Heart left ventricle (tissue), 16 donors: ENCODE results near the gene HELZ2. TPM values are rescaled to one million over a fixed set of nuclear protein-coding genes. Genes with fewer than 3 reads are reported as not detected.
A peak's percentile ranks its signal among the peaks of the same experiment; 100 is the strongest.

Source experiments
- ATAC-seq, 4 donors: fragments of 200-7000 bp; cut with Tn5 transposase; one replicate each; pipeline ENCODE4 v1.9.1; 2020 to 2022; ENCODE audit warnings: moderate library complexity in 4 of 4, mild to moderate bottlenecking in 3 of 4, moderate number of reproducible peaks in 1 of 4
- DNase-seq, 5 donors: peaks; one replicate each; pipeline ENCODE4 v3.0.0-alpha.2; 2020
- H3K27ac ChIP-seq, 12 donors: fragments of 200-600 bp; sonication (generic) in 4 of 12; one replicate each; pipeline versions ENCODE4 v1.5.0 to v1.8.0; 2016 to 2022; ENCODE audit warnings: mild to moderate bottlenecking in 2 of 12
- H3K27me3 ChIP-seq, 9 donors: fragments of 200-600 bp; sonication (generic) in 2 of 9; one replicate each; pipeline versions ENCODE4 v1.5.1 to v1.8.0; 2016 to 2022; ENCODE audit warnings: mild to moderate bottlenecking in 3 of 9
- H3K36me3 ChIP-seq, 9 donors: fragments of 200-600 bp; sonication (generic) in 2 of 9; one replicate each; pipeline versions ENCODE4 v1.5.0 to v1.8.0; 2018 to 2022; ENCODE audit warnings: mild to moderate bottlenecking in 2 of 9
- H3K4me1 ChIP-seq, 12 donors: fragments of 200-600 bp; sonication (generic) in 4 of 12; one replicate each; pipeline versions ENCODE4 v1.5.0 to v1.8.0; 2016 to 2022; ENCODE audit warnings: mild to moderate bottlenecking in 3 of 12
- H3K4me3 ChIP-seq, 12 donors: fragments of 200-600 bp; sonication (generic) in 4 of 12; one replicate each; pipeline versions ENCODE4 v1.5.0 to v1.8.0; 2017 to 2022; ENCODE audit warnings: mild to moderate bottlenecking in 9 of 12, moderate library complexity in 4 of 12
- H3K9me3 ChIP-seq, 12 donors: fragments of 200-600 bp; sonication (generic) in 4 of 12; one replicate each; pipeline versions ENCODE4 v1.5.0 to v1.8.0; 2016 to 2022; ENCODE audit warnings: mild to moderate bottlenecking in 1 of 12
- CTCF ChIP-seq, 12 donors: fragments of 200-600 bp; sonication (generic) in 4 of 12; IDR thresholded peaks; one replicate each; pipeline versions ENCODE4 v1.5.0 to v1.8.0; 2018 to 2022; ENCODE audit warnings: antibody characterized with exemption in 12 of 12, mild to moderate bottlenecking in 5 of 12
- POLR2A ChIP-seq, 2 donors: fragments of 450-650 bp; IDR thresholded peaks; one replicate each; pipeline ENCODE4 v1.6.1; 2017; ENCODE audit warnings: antibody characterized with exemption in 2 of 2, mild to moderate bottlenecking in 2 of 2, moderate library complexity in 2 of 2
- WGBS, 4 donors: extraction: QIAGEN DNeasy Blood & Tissue Kit in 2 of 4; methylation state at CpG; one replicate each; pipeline versions ENCODE4 v1.1.5 to v1.1.7; 2013 to 2018; 5-methylcytosine and 5-hydroxymethylcytosine counted together
- intact Hi-C, 10 donors: fragments of 100-400 bp; cut with DNase I; formaldehyde crosslinking; loops; one replicate each; pipeline versions ENCODE4 v1.11.1 to v1.14.2; 2022
- polyA plus RNA-seq, 2 donors: library from polyadenylated mRNA; stranded (reverse); fragments of 200-250 nt; gene quantifications; one replicate each; pipeline ENCODE4 v1.2.3, GENCODE V29; 2013
- total RNA-seq, 9 donors: library from RNA; depleted of rRNA in 2 of 9; stranded (reverse); fragments of >200 nt in 2 of 9; fragmentation: NEBNext Ultra II Directional in 3 of 9; extraction: Animal tissue kit (Norgen Biotek cat#: 25700) in 3 of 9; gene quantifications; one replicate each; pipeline versions ENCODE4 v1.1.0 to v1.2.4, GENCODE V29; 2016 to 2023
- donor health status: ischemic (EF 13 %, LVEDD 7.1; RV severe dilation, severe dysfunction).
- donor health status: healthy with polysubstance abuse.
- donor health status: DM: no; HTN: yes; CAD: no.
- donor health status: DM: no; HTN: no; CAD: no.
- donor health status: ischemic (EF 25% LVEDD 6.9; RV normal size, moderate dysfunction).
- donor health status: ischemic (EF 25% LVEDD 5.7; RV mildly dilated, moderate dysfunction).
- donor health status: healthy.
- donor health status: DM: yes; HTN: yes; CAD: no.
- donor health status: ischemic (EF 35%, LVEDD 5.7; RV mildly dilated, moderate dysfunction).
- donor health status: nonischemic (EF 11% LVEDD 7.7; RV severe dilation, severe dysfunction).
- donor health status: DM: yes; HTN: yes; CAD: no.
- donor health status: PGD.
- donor health status: ischemic (EF 29% LVEDD 5.4; RV normal size, mild dysfunction).
- donor health status: nonischemic (EF 23%, LVEDD 6.1; RV moderate dilation, normal function).

HELZ2 gene
- total and polyA plus RNA-seq, 11 donors: 7.2 to 34.6 (median 20.2) TPM

- Histone ChIP-seq H3K4me1 (peaks cover 0 to 28% (median 13%) of the 10 kb centered on the region in 12 donors), H3K9me3 (no peaks in the 10 kb centered on the region), H3K36me3 (no peaks in the 10 kb centered on the region), H3K27ac (no peak overlapping the region), H3K4me3 (no peak overlapping the region), H3K27me3 (peaks cover 0 to 32% (median 2%) of the 10 kb centered on the region in 9 donors)
- ATAC-seq (no peak), DNase-seq (no peak)
- TF ChIP-seq CTCF (IDR thresholded peaks at IDR 0.05): no peak
- intact Hi-C loops: loop anchor here in 9 of 10 donors (1.0 to 10.0 kb wide), 15 partner anchors 38 to 586 kb away; partner anchors contain the start of genes ABHD16B (in 3 of the 9), TPD52L2 (in 3 of the 9) and STMN3 (in 1 of the 9)
- 78 to 90% (median 87%) methylated on average over 2 to 12 of the region's 12 CpGs for WGBS, 4 donors
Observed at GRCh38 chr20:63539092-63539430, 35.0 kb downstream of the HELZ2 start.

- TF ChIP-seq CTCF (IDR thresholded peaks at IDR 0.05) (peak in 6 of 12 donors; percentile 13 to 52 (median 18)), POLR2A (IDR thresholded peaks at IDR 0.05) (no peak)
- intact Hi-C loops: loop anchor here in 9 of 10 donors (1.0 to 10.0 kb wide), 16 partner anchors 39 to 586 kb away; partner anchors contain the start of genes ABHD16B (in 3 of the 9), TPD52L2 (in 3 of the 9) and STMN3 (in 1 of the 9)
- 49 to 58% (median 52%) methylated on average over 18 to 27 of the region's 27 CpGs for WGBS, 4 donors
- peak overlapping the region in 10 of 12 donors; percentile 15 to 51 (median 38) for H3K4me3 ChIP-seq
- H3K27ac ChIP-seq: peak overlapping the region in 6 of 12 donors; percentile 12 to 91 (median 38)
- H3K9me3 ChIP-seq: no peaks in the 10 kb centered on the region
- no peaks in the 10 kb centered on the region for H3K36me3 ChIP-seq
- H3K4me1 ChIP-seq: peaks cover 0 to 28% (median 13%) of the 10 kb centered on the region in 12 donors
- H3K27me3 ChIP-seq: peaks cover 0 to 38% (median 2%) of the 10 kb centered on the region in 9 donors
- DNase-seq: peak in 2 of 5 donors; percentile 53 to 58
- ATAC-seq: peak in 3 of 4 donors; percentile 6 to 52 (median 41)
Observed at GRCh38 chr20:63538204-63539091, 35.6 kb downstream of the HELZ2 start.

- ATAC-seq (peak; percentile 84 to 90 (median 87)), DNase-seq (peak; percentile 80 to 95 (median 87))
- Histone ChIP-seq H3K4me3 (peak overlapping the region in 10 of 12 donors; percentile 15 to 51 (median 38)), H3K4me1 (peaks cover 0 to 28% (median 13%) of the 10 kb centered on the region in 12 donors), H3K36me3 (no peaks in the 10 kb centered on the region), H3K27ac (peak overlapping the region in 7 of 12 donors; percentile 12 to 91 (median 39)), H3K27me3 (peaks cover 0 to 41% (median 2%) of the 10 kb centered on the region in 9 donors), H3K9me3 (no peaks in the 10 kb centered on the region)
- intact Hi-C loops: loop anchor here (1.0 to 10.0 kb wide), 15 partner anchors 40 to 587 kb away; partner anchors contain the start of genes ABHD16B (in 3 of the 10), TPD52L2 (in 3 of the 10) and STMN3 (in 1 of the 10)
- WGBS, 4 donors: 17 to 19% (median 18%) methylated on average over 29 to 34 of the region's 34 CpGs
- TF ChIP-seq CTCF (IDR thresholded peaks at IDR 0.05) (peak; percentile 94 to 98 (median 96)), POLR2A (IDR thresholded peaks at IDR 0.05) (no peak)
Observed at GRCh38 chr20:63537525-63538203, 36.4 kb downstream of the HELZ2 start.
